HG03039 (cell line): ENCODE results near the gene CACNA2D4.

Source experiments
- ATAC-seq: cut with Tn5 transposase; IDR thresholded peaks from one replicate; pipeline ENCODE4 v1.9.1; 2021; ENCODE audit warnings: mild to moderate bottlenecking, moderate library complexity; ENCODE audit not compliant: unreplicated experiment

CACNA2D4 gene

GRCh38 chr12:1873531-1874510, 44.6 kb downstream of the CACNA2D4 start:
- ATAC-seq, result no peak

- no peak for ATAC-seq
Measured at GRCh38 chr12:1872448-1872847, 46.0 kb downstream of the CACNA2D4 start.

GRCh38 chr12:1872001-1872400, 46.5 kb downstream of the CACNA2D4 start:
- ATAC-seq, result no peak

- ATAC-seq, result no peak
Measured at GRCh38 chr12:1870998-1871917, 47.2 kb downstream of the CACNA2D4 start.

GRCh38 chr12:1870086-1870485, 48.4 kb downstream of the CACNA2D4 start:
- ATAC-seq, result no peak

GRCh38 chr12:1869145-1869544, 49.3 kb downstream of the CACNA2D4 start:
- ATAC-seq, result no peak

- ATAC-seq, result no peak
Measured at GRCh38 chr12:1865284-1865866, 53.1 kb downstream of the CACNA2D4 start.

- no peak for ATAC-seq
Measured at GRCh38 chr12:1864867-1865266, 53.6 kb downstream of the CACNA2D4 start.

- ATAC-seq, result no peak
Measured at GRCh38 chr12:1864456-1864855, 54.0 kb downstream of the CACNA2D4 start.

GRCh38 chr12:1863823-1864222, 54.6 kb downstream of the CACNA2D4 start:
- no peak for ATAC-seq

GRCh38 chr12:1862973-1863372, 55.5 kb downstream of the CACNA2D4 start:
- ATAC-seq, result no peak

- ATAC-seq, result no peak
Measured at GRCh38 chr12:1859643-1860042, 58.8 kb downstream of the CACNA2D4 start.

GRCh38 chr12:1858456-1858855, 60.0 kb downstream of the CACNA2D4 start:
- ATAC-seq, result no peak

GRCh38 chr12:1857821-1858220, 60.6 kb downstream of the CACNA2D4 start:
- no peak for ATAC-seq

- ATAC-seq, result no peak
Measured at GRCh38 chr12:1857086-1857485, 61.4 kb downstream of the CACNA2D4 start.

- ATAC-seq, result no peak
Measured at GRCh38 chr12:1855241-1855640, 63.2 kb downstream of the CACNA2D4 start.

GRCh38 chr12:1853716-1854115, 64.7 kb downstream of the CACNA2D4 start:
- ATAC-seq, result no peak

- ATAC-seq, result no peak
Measured at GRCh38 chr12:1852076-1852475, 66.4 kb downstream of the CACNA2D4 start.

- no peak for ATAC-seq
Measured at GRCh38 chr12:1851151-1851701, 67.2 kb downstream of the CACNA2D4 start.

- ATAC-seq, result no peak
Measured at GRCh38 chr12:1848745-1849144, 69.7 kb downstream of the CACNA2D4 start.

GRCh38 chr12:1848146-1848545, 70.3 kb downstream of the CACNA2D4 start:
- ATAC-seq, result no peak
